Superior temporal gyrus (tissue), 1 donor: Measurements from ENCODE around the gene FCGBP.
"Not testable (repeated sequence)": the region's sequence is repeated elsewhere in the genome, so short reads cannot be mapped to it uniquely, and the experiment has no call there.

Experiments used
- DNase-seq: peaks from one replicate; pipeline ENCODE4 v3.0.0-alpha.2; 2016; ENCODE audit errors: extremely low spot score

The FCGBP gene

GRCh38 chr19:39934584-39935363 lies at the start of gene FCGBP:
Gene FCGBP (minus strand): TSS chr19:39934634.
- DNase-seq = no peak

GRCh38 chr19:39983695-39984300 lies 49.4 kb upstream of the FCGBP start:
- DNase-seq = no peak

GRCh38 chr19:39982883-39983282 lies 48.4 kb upstream of the FCGBP start:
- no peak for DNase-seq

- DNase-seq = no peak
Observed at GRCh38 chr19:39974377-39975155, 40.1 kb upstream of the FCGBP start.

- no peak for DNase-seq
Observed at GRCh38 chr19:39971380-39972035, 37.1 kb upstream of the FCGBP start.

GRCh38 chr19:39970675-39971379 lies 36.4 kb upstream of the FCGBP start, which contains the start of gene PSMC4:
Gene PSMC4 (plus strand): TSS chr19:39971165. CDS start chr19:39971203, 38 bp downstream.
- peak; percentile 100 for DNase-seq

GRCh38 chr19:39970425-39970674 lies 35.9 kb upstream of the FCGBP start:
- DNase-seq = no peak

- no peak for DNase-seq
Observed at GRCh38 chr19:39969681-39970424, 35.4 kb upstream of the FCGBP start.

GRCh38 chr19:39969266-39969665 lies 34.8 kb upstream of the FCGBP start:
- DNase-seq = no peak

- no peak for DNase-seq
Observed at GRCh38 chr19:39968789-39969188, 34.4 kb upstream of the FCGBP start.

- DNase-seq = no peak
Observed at GRCh38 chr19:39967561-39967960, 33.1 kb upstream of the FCGBP start.

GRCh38 chr19:39966617-39967016 lies 32.2 kb upstream of the FCGBP start:
- DNase-seq = no peak

- DNase-seq = no peak
Observed at GRCh38 chr19:39963898-39964297, 29.5 kb upstream of the FCGBP start.

GRCh38 chr19:39959407-39959806 lies 25.0 kb upstream of the FCGBP start:
- DNase-seq = not testable (repeated sequence)

- not testable (repeated sequence) for DNase-seq
Observed at GRCh38 chr19:39958942-39959341, 24.5 kb upstream of the FCGBP start.

- DNase-seq = not testable (repeated sequence)
Observed at GRCh38 chr19:39957886-39958285, 23.5 kb upstream of the FCGBP start.

- no peak for DNase-seq
Observed at GRCh38 chr19:39953915-39954314, 19.5 kb upstream of the FCGBP start.

- DNase-seq = no peak
Observed at GRCh38 chr19:39951686-39952085, 17.3 kb upstream of the FCGBP start.

GRCh38 chr19:39951065-39951650 lies 16.7 kb upstream of the FCGBP start:
- no peak for DNase-seq

GRCh38 chr19:39949026-39949747 lies 14.8 kb upstream of the FCGBP start:
- no peak for DNase-seq
